IMR-90 (cell line): ENCODE measurements around the gene FUCA2. TPM values are rescaled to one million over a fixed set of nuclear protein-coding genes. Genes with fewer than 3 reads are reported as not detected.

Experiments used
- ATAC-seq: fragments of 200-7000 bp; cut with Tn5 transposase; 2 replicates; pipeline ENCODE4 v1.9.1; 2020; ENCODE audit warnings: low read depth, mild to moderate bottlenecking, moderate library complexity
- BruUV-seq: library from RNA; stranded (reverse); fragments of 400-500 nt; replicated peaks from 2 replicates; lab custom pipeline; 2021; lab: Mats Ljungman, UMichigan
- CTCF ChIA-PET: fragments of 300-600 bp; formaldehyde crosslinking; extraction: SDS; loops from one replicate; lab custom pipeline; 2021; ENCODE audit warnings: antibody characterized with exemption; lab: Yijun Ruan, JAX
- POLR2A ChIA-PET: fragments of 300-600 bp; sonication (Branson Sonifier 250); formaldehyde crosslinking; loops from one replicate; lab custom pipeline; 2022; ENCODE audit warnings: antibody characterized with exemption; ENCODE audit not compliant: unreplicated experiment; lab: Charles Lee
- DNase-seq: peaks from one replicate; pipeline ENCODE4 v3.0.0; 2013
- H2AFZ ChIP-seq: replicated peaks from 2 replicates; pipeline ENCODE3; 2013; ENCODE audit warnings: low read length, mild to moderate bottlenecking; ENCODE audit not compliant: poor library complexity
- H2AK5ac ChIP-seq: 2 replicates; pipeline ENCODE4 v1.6.1; 2013; ENCODE audit warnings: low read depth, low read length, inconsistent platforms
- H2AK9ac ChIP-seq: replicated peaks from 2 replicates; pipeline ENCODE3; 2013; ENCODE audit warnings: mild to moderate bottlenecking, low read depth, low read length, moderate library complexity; ENCODE audit not compliant: poor library complexity
- H2BK120ac ChIP-seq: 2 replicates; pipeline ENCODE4 v1.6.1; 2013; ENCODE audit warnings: low read depth, low read length, inconsistent platforms
- H2BK15ac ChIP-seq: 3 replicates; pipeline ENCODE4 v1.6.1; 2013; ENCODE audit warnings: low read depth, low read length, inconsistent platforms
- H2BK20ac ChIP-seq: 2 replicates; pipeline ENCODE4 v1.6.1; 2013; ENCODE audit warnings: low read depth, mild to moderate bottlenecking, inconsistent platforms, low read length, moderate library complexity
- H2BK5ac ChIP-seq: 2 replicates; pipeline ENCODE4 v1.6.1; 2013; ENCODE audit warnings: mild to moderate bottlenecking, low read depth, low read length, inconsistent platforms; ENCODE audit not compliant: poor library complexity, severe bottlenecking
- H3K14ac ChIP-seq: replicated peaks from 2 replicates; pipeline ENCODE4 v1.6.1; 2013; ENCODE audit warnings: low read depth, low read length, inconsistent platforms
- H3K18ac ChIP-seq: 2 replicates; pipeline ENCODE4 v1.6.1; 2013; ENCODE audit warnings: low read depth, low read length, control low read depth
- H3K23ac ChIP-seq: 2 replicates; pipeline ENCODE4 v1.6.1; 2013; ENCODE audit warnings: low read depth, low read length, inconsistent platforms
- H3K27ac ChIP-seq: 2 replicates; pipeline ENCODE4 v1.5.1; 2013; ENCODE audit warnings: mild to moderate bottlenecking, control low read depth, low read length; ENCODE audit not compliant: insufficient read depth
- H3K27me3 ChIP-seq: 2 replicates; pipeline ENCODE4 v1.6.1; 2013; ENCODE audit warnings: low read length; ENCODE audit not compliant: control insufficient read depth, insufficient read depth
- H3K36me3 ChIP-seq: 2 replicates; pipeline ENCODE4 v1.6.1; 2013; ENCODE audit warnings: low read length, mixed read lengths; ENCODE audit not compliant: control insufficient read depth, insufficient read depth
- H3K4ac ChIP-seq: 2 replicates; pipeline ENCODE4 v1.6.1; 2013; ENCODE audit warnings: low read depth, low read length, inconsistent platforms
- H3K4me1 ChIP-seq: 2 replicates; pipeline ENCODE4 v1.6.1; 2013; ENCODE audit warnings: low read length, mixed read lengths; ENCODE audit not compliant: control insufficient read depth, insufficient read depth
- H3K4me2 ChIP-seq: 2 replicates; pipeline ENCODE4 v1.6.1; 2013; ENCODE audit warnings: low read depth, mild to moderate bottlenecking, control low read depth, low read length, moderate library complexity
- H3K4me3 ChIP-seq: 2 replicates; pipeline ENCODE4 v1.5.1; 2013; ENCODE audit warnings: low read depth, mild to moderate bottlenecking, control low read depth, low read length, moderate library complexity; ENCODE audit not compliant: insufficient read depth
- H3K56ac ChIP-seq: 2 replicates; pipeline ENCODE4 v1.6.1; 2013; ENCODE audit warnings: low read length, inconsistent platforms; ENCODE audit not compliant: insufficient read depth; ENCODE audit errors: extremely low read depth
- H3K79me1 ChIP-seq, 2 experiments: 2 replicates each; pipeline ENCODE4 v1.6.1; 2013; ENCODE audit warnings: low read length in 2 of 2, inconsistent platforms in 1 of 2, low read depth in 1 of 2
- H3K9ac ChIP-seq: 2 replicates; pipeline ENCODE4 v1.6.1; 2013; ENCODE audit warnings: low read depth, low read length, control low read depth
- H3K9me1 ChIP-seq: 2 replicates; pipeline ENCODE4 v1.6.1; 2013; ENCODE audit warnings: low read length, inconsistent platforms; ENCODE audit not compliant: insufficient read depth
- H3K9me3 ChIP-seq: 2 replicates; pipeline ENCODE4 v1.6.1; 2013; ENCODE audit warnings: low read length; ENCODE audit not compliant: control insufficient read depth, insufficient read depth
- H4K20me1 ChIP-seq: 2 replicates; pipeline ENCODE4 v1.6.1; 2013; ENCODE audit warnings: low read length, inconsistent platforms; ENCODE audit not compliant: insufficient read depth
- H4K5ac ChIP-seq: 2 replicates; pipeline ENCODE4 v1.6.1; 2013; ENCODE audit warnings: mild to moderate bottlenecking, low read depth, low read length, control low read depth
- H4K8ac ChIP-seq, 2 experiments: 2 replicates each; pipeline ENCODE4 v1.6.1; 2013; ENCODE audit warnings: low read depth in 2 of 2, low read length in 2 of 2, control low read depth in 1 of 2, inconsistent platforms in 1 of 2
- H4K91ac ChIP-seq: 2 replicates; pipeline ENCODE4 v1.6.1; 2013; ENCODE audit warnings: low read depth, low read length, inconsistent platforms; ENCODE audit not compliant: insufficient read depth
- BHLHE40 ChIP-seq: fragments of 150-350 bp; IDR thresholded peaks from 2 replicates; pipeline ENCODE4 v1.6.1; 2016; ENCODE audit warnings: mild to moderate bottlenecking, low read depth, low read length
- CEBPB ChIP-seq: IDR thresholded peaks from 2 replicates; pipeline ENCODE4 v1.6.1; 2012; ENCODE audit warnings: low read depth, low read length, improper control_type of control experiment
- CTCF ChIP-seq: conservative IDR thresholded peaks from 2 replicates; pipeline ENCODE4 v1.5.1; 2012; ENCODE audit warnings: mild to moderate bottlenecking, low read depth, low read length, improper control_type of control experiment
- ELK1 ChIP-seq: fragments of 150-350 bp; IDR thresholded peaks from 2 replicates; pipeline ENCODE4 v1.6.1; 2016; ENCODE audit warnings: low read depth, mild to moderate bottlenecking, low read length, moderate library complexity, borderline replicate concordance
- MAFK ChIP-seq: IDR thresholded peaks from 2 replicates; pipeline ENCODE4 v1.6.1; 2012; ENCODE audit warnings: low read depth, low read length, improper control_type of control experiment
- MAZ ChIP-seq: IDR thresholded peaks from 2 replicates; pipeline ENCODE4 v1.6.1; 2012; ENCODE audit warnings: low read depth, mild to moderate bottlenecking, low read length, improper control_type of control experiment, moderate library complexity, borderline replicate concordance
- MXI1 ChIP-seq: IDR thresholded peaks from 2 replicates; pipeline ENCODE4 v1.6.1; 2012; ENCODE audit warnings: low read depth, mild to moderate bottlenecking, low read length, moderate library complexity, borderline replicate concordance
- USF2 ChIP-seq: fragments of 150-350 bp; IDR thresholded peaks from 2 replicates; pipeline ENCODE4 v1.6.1; 2017; ENCODE audit warnings: mild to moderate bottlenecking, antibody characterized with exemption, low read length, low read depth
- WGBS, 2 experiments: methylation state at CpG; one replicate each; pipeline versions ENCODE4 v1.1.5 to v1.1.7; 2013; ENCODE audit warnings: missing lambda C conversion rate in 2 of 2; ENCODE audit not compliant: insufficient read length in 1 of 2; ENCODE audit errors: extremely low coverage in 2 of 2; 5-methylcytosine and 5-hydroxymethylcytosine counted together
- dilution Hi-C: fragments of 300-500 bp; cut with HindIII; formaldehyde crosslinking; loops from one replicate; pipeline ENCODE4 v1.14.3; 2018; ENCODE audit warnings: low sequenced_read_pairs; ENCODE audit not compliant: unreplicated experiment
- in situ Hi-C: fragments of 300-500 bp; cut with MboI; formaldehyde crosslinking; loops from 3 replicates; pipeline ENCODE4 v1.14.3; 2019; ENCODE audit warnings: low sequenced_read_pairs, inconsistent platforms, mixed read lengths
- intact Hi-C: fragments of 100-400 bp; cut with micrococcal nuclease; formaldehyde crosslinking; loops from 2 replicates; pipeline ENCODE4 v1.10.0; 2022
- polyA plus RNA-seq, 3 experiments: library from polyadenylated mRNA; depleted of rRNA; stranded (reverse); fragments of >200 nt; gene quantifications; 2 replicates each; pipeline ENCODE4 v1.2.3, GENCODE V29; 2012; ENCODE audit warnings: low replicate concordance in 1 of 3
- total RNA-seq: library from RNA; depleted of rRNA; stranded (reverse); fragments of >200 nt; gene quantifications from 2 replicates; pipeline ENCODE4 v1.2.3, GENCODE V29; 2012

FUCA2 gene
- total and polyA plus RNA-seq, 2 of the 4 experiments (the other 2 are of a cell fraction) = 44.1 to 47.4 TPM

DNA sequence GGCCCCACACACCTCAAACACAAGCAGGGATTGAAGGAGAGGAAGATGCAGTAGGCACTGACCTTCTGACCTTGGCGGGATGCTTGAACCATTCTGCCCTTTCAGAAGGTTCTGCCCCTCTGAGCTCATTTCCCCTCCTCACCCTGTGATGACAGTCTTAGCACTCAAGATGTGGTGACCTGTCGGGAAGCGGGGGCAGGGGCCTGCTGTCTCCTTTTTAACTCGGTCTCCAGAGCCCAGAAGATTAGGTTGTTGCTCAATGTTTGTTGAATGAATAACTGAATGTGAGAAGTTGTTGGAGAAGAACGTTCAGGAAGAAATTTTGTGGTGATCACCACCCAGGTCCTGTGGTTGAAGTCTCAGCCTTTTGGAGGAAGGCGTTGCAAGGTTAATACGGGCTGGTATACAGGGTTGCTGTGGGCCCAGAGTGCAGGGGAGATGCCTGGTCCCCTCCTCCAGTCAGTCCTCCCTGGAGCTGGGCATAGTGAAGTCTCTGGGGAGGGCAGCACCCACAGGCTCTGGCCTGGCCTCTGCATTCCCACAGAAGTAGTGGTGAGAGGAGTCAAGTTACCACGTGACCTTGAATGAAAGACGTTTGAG, 49.7 kb upstream of the FUCA2 start:
- ATAC-seq (no peak), DNase-seq (no peak)
- Histone ChIP-seq H3K79me1 (peaks cover 2 to 8% of the 10 kb centered on the region in 2 experiments; a peak in 3 of 4 replicates), H3K9ac (no peak overlapping the region), H3K4me3 (no peak overlapping the region), H3K4ac (no peak overlapping the region), H2BK5ac (no peak overlapping the region), H4K20me1 (no peaks in the 10 kb centered on the region), H3K36me3 (no peaks in the 10 kb centered on the region), H3K56ac (no peak overlapping the region), H3K9me1 (peaks cover 5% of the 10 kb centered on the region; the same call in 1 of the 2 replicates), H4K8ac (no peak overlapping the region), H3K23ac (no peak overlapping the region), H3K14ac (no peak overlapping the region), H4K5ac (no peak overlapping the region), H2AK9ac (no peak overlapping the region), H2BK120ac (no peak overlapping the region), H3K4me2 (no peak overlapping the region), H3K27me3 (no peaks in the 10 kb centered on the region), H3K9me3 (no peaks in the 10 kb centered on the region), H3K4me1 (peaks cover 2% of the 10 kb centered on the region), H4K91ac (no peak overlapping the region), H2BK20ac (no peak overlapping the region), H2AK5ac (peak overlapping the region; percentile 13; the same call in 1 of the 2 replicates), H2BK15ac (no peak overlapping the region), H3K27ac (no peak overlapping the region), H3K18ac (no peak overlapping the region), H2AFZ (no peak overlapping the region)
- dilution Hi-C loops (no loop called here), in situ Hi-C loops (no loop called here), intact Hi-C loops (no loop called here)
- ChIA-PET CTCF (interaction anchor here (1.6 kb wide), 1 partner anchor 453 kb away, joined by 5 read pairs; no protein-coding TSS in a partner anchor), POLR2A (no interaction called here)
- TF ChIP-seq CEBPB = no peak
- TF ChIP-seq BHLHE40 = no peak
- no peak for TF ChIP-seq MXI1
- no peak for TF ChIP-seq MAFK
- no peak for TF ChIP-seq MAZ
- no peak for TF ChIP-seq CTCF
- TF ChIP-seq ELK1 = no peak
- TF ChIP-seq USF2 = no peak
- WGBS, 2 experiments = 78% methylated on average over 4 of the region's 9 CpGs; no CpG with 5 or more reads in 1 of the 2 experiments
- no TSS peak for BruUV-seq
